Measurements from ENCODE around the gene ADPRS. TPM values are rescaled to one million over a fixed set of nuclear protein-coding genes. Genes with fewer than 3 reads are reported as not detected.

ADPRS gene, protein sequence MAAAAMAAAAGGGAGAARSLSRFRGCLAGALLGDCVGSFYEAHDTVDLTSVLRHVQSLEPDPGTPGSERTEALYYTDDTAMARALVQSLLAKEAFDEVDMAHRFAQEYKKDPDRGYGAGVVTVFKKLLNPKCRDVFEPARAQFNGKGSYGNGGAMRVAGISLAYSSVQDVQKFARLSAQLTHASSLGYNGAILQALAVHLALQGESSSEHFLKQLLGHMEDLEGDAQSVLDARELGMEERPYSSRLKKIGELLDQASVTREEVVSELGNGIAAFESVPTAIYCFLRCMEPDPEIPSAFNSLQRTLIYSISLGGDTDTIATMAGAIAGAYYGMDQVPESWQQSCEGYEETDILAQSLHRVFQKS
- total RNA-seq, result 10 to 100 TPM; 12.3 to 17.1 (median 13.0) TPM
- 19.5 TPM for polyA plus RNA-seq
- long read RNA-seq, donor 1, transcript ADPRHL2-201 (6 exons, 1,668 nt), result major isoform, 57 of 62 reads
- long read RNA-seq, donor 1, partial matches to known transcripts, result 3 of 62 reads
- long read RNA-seq, donor 1, other reads (novel, unspliced or antisense), result 2 of 62 reads
- long read RNA-seq, donor 2, transcript ADPRHL2-201 (6 exons, 1,668 nt), result major isoform, 28 of 32 reads
- long read RNA-seq, donor 2, partial matches to known transcripts, result 4 of 32 reads
- long read RNA-seq, donor 2, other reads (novel, unspliced or antisense), result 0 of 32 reads
- long read RNA-seq, donor 3, transcript ADPRHL2-201 (6 exons, 1,668 nt), result major isoform, 152 of 167 reads
- long read RNA-seq, donor 3, partial matches to known transcripts, result 11 of 167 reads
- long read RNA-seq, donor 3, other reads (novel, unspliced or antisense), result 4 of 167 reads
- long read RNA-seq, donor 4, transcript ADPRHL2-201 (6 exons, 1,668 nt), result major isoform, 26 of 27 reads
- long read RNA-seq, donor 4, partial matches to known transcripts, result 1 of 27 reads
- long read RNA-seq, donor 4, other reads (novel, unspliced or antisense), result 0 of 27 reads

DNA sequence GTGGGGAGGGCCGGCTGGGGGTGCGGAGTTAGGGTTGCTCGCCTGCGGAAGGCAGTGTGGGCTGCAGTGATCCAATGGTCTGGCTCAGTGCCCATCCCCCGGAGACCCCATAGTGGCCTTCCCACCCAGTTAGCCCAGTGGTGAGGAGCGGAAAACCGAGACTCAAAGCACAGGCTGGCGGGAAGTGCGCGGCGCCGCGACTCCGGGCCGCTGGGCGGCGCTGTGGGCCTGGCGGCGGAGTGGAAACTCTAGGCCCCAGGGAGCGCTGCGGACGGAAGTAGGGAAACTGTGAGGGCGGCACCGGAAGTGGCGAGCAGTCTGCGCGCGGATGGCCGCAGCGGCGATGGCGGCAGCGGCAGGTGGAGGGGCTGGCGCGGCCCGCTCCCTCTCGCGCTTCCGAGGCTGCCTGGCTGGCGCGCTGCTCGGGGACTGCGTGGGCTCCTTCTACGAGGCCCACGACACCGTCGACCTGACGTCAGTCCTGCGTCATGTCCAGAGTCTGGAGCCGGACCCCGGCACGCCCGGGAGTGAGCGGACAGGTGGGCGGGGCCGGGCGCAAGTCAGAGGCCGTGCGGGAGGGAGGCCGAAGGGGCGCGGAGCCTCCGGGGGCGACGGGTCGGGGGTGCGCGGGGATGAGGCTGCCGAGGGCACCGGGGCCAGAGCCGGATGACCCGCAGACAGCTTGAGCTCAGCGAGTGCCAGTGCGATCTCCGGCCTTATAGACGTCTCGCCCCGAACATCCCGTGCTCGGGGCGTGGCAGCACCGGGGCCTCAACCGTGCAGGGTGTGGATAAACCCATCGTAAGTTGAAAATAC, at the start of gene ADPRS:
TSS of gene ADPRS (plus strand) at position 316 of the 816 bp plus-strand sequence. CDS start at position 329, 13 bp downstream.
- H3K27ac ChIP-seq (ENCODE audit: low read length), result peak within 1 kb of the TSS; percentile 16
- no peaks in the 10 kb centered on the region for H3K27me3 ChIP-seq (ENCODE audit: control insufficient read depth, insufficient read depth)
- H3K9me3 ChIP-seq (ENCODE audit: control insufficient read depth, low read length), result no peaks in the 10 kb centered on the region
- peak within 1 kb of the TSS; percentile 54 for H3K4me3 ChIP-seq (ENCODE audit: low read length)
- peak; percentile 91 to 92 for ATAC-seq
- WGBS, result under 1% methylated on average over 84 of the region's 84 CpGs
- peaks cover 3% of the 10 kb centered on the region for H3K4me1 ChIP-seq (ENCODE audit: control insufficient read depth, insufficient read depth, low read length)
- intact Hi-C loops (cut with DNase I), result no loop called here
- peak; percentile 91 to 96 (median 96) for DNase-seq

- H3K27ac ChIP-seq (ENCODE audit: low read length), result no peak overlapping the region
- no peaks in the 10 kb centered on the region for H3K4me1 ChIP-seq (ENCODE audit: control insufficient read depth, insufficient read depth, low read length)
- 87% methylated on average over 2 of the region's 2 CpGs for WGBS
- intact Hi-C loops (cut with DNase I), result no loop called here
- no peak overlapping the region for H3K4me3 ChIP-seq (ENCODE audit: low read length)
- no peaks in the 10 kb centered on the region for H3K9me3 ChIP-seq (ENCODE audit: control insufficient read depth, low read length)
- no peaks in the 10 kb centered on the region for H3K27me3 ChIP-seq (ENCODE audit: control insufficient read depth, insufficient read depth)
- DNase-seq, result no peak
- ATAC-seq, result no peak
These were observed 48.5 kb upstream of the ADPRS start for GRCh38 chr1:36040238-36040637.

DNA sequence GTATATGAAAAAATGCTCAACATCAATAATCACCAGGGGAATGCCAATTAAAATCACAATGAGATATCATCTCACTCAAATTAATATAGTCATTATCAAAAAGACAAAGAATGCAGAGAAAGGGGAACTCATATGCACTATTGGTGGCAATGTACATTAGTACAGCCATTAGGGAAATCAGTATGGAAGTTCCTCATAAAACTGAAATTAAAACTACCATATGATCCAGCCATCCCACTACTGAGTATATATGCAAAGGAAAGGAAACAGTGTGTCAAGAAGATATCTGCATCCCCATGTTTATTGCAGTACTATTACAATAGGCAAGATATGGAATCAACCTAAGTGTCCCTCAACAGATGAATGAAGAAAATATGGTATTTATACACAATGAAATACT, 36.9 kb upstream of the ADPRS start:
- H3K27ac ChIP-seq (ENCODE audit: low read length), result no peak overlapping the region
- H3K4me1 ChIP-seq (ENCODE audit: control insufficient read depth, insufficient read depth, low read length), result no peaks in the 10 kb centered on the region
- intact Hi-C loops (cut with DNase I), result no loop called here
- H3K27me3 ChIP-seq (ENCODE audit: control insufficient read depth, insufficient read depth), result no peaks in the 10 kb centered on the region
- DNase-seq, result no peak
- H3K9me3 ChIP-seq (ENCODE audit: control insufficient read depth, low read length), result no peaks in the 10 kb centered on the region
- ATAC-seq, result no peak
- H3K4me3 ChIP-seq (ENCODE audit: low read length), result no peak overlapping the region

GRCh38 chr1:36053978-36054377, 34.7 kb upstream of the ADPRS start:
- intact Hi-C loops (cut with DNase I), result no loop called here
- ATAC-seq (no peak), DNase-seq (no peak)
- no peak overlapping the region for H3K4me3 ChIP-seq (ENCODE audit: low read length)
- no peaks in the 10 kb centered on the region for H3K9me3 ChIP-seq (ENCODE audit: control insufficient read depth, low read length)
- no peaks in the 10 kb centered on the region for H3K27me3 ChIP-seq (ENCODE audit: control insufficient read depth, insufficient read depth)
- H3K27ac ChIP-seq (ENCODE audit: low read length), result no peak overlapping the region
- no peaks in the 10 kb centered on the region for H3K4me1 ChIP-seq (ENCODE audit: control insufficient read depth, insufficient read depth, low read length)

DNA sequence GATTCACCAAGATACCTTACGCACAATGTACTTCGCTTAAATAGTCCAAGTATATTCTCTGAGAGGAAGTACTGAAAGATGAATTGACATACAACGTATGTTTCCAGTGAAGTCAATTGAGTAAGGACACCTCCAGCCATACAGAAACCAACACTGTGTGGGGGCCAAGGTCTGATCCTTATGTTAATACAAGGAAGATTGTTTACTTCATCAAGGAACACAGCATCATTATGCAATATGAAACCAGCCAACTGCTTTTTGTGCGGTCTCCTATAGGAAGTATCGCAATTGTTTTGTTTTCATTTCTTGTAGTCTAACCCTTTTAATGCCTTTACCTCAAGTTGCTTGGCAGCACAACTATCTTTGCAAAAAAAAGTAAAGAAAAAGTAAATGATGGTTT, 33.0 kb upstream of the ADPRS start:
- intact Hi-C loops (cut with DNase I), result no loop called here
- 86% methylated on average over 5 of the region's 5 CpGs for WGBS
- no peak overlapping the region for H3K4me3 ChIP-seq (ENCODE audit: low read length)
- ATAC-seq (no peak), DNase-seq (no peak)
- no peaks in the 10 kb centered on the region for H3K4me1 ChIP-seq (ENCODE audit: control insufficient read depth, insufficient read depth, low read length)
- H3K27ac ChIP-seq (ENCODE audit: low read length), result no peak overlapping the region
- no peaks in the 10 kb centered on the region for H3K27me3 ChIP-seq (ENCODE audit: control insufficient read depth, insufficient read depth)
- H3K9me3 ChIP-seq (ENCODE audit: control insufficient read depth, low read length), result no peaks in the 10 kb centered on the region

DNA sequence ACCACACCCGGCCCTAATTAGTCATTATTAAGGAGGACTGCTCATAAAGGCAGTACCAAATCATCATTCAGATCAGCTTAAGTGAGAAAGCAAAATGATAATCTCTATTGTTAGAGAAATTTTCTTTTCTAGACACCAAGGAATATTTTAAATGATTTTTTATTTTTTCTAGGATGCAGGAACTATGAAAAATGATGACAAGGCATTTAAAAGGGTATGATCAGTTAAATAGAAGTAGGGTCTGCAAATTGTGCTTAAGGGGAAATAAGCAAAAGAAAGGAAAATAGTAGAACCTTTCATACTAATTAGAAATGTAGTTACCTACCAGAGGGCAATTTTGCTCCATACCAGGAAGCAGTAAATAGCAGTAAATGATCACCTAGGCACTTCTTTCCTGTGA, 26.4 kb upstream of the ADPRS start:
- H3K27me3 ChIP-seq (ENCODE audit: control insufficient read depth, insufficient read depth), result no peaks in the 10 kb centered on the region
- H3K4me1 ChIP-seq (ENCODE audit: control insufficient read depth, insufficient read depth, low read length), result no peaks in the 10 kb centered on the region
- ATAC-seq (no peak), DNase-seq (no peak)
- 98% methylated on average over 1 of the region's 1 CpG for WGBS
- H3K27ac ChIP-seq (ENCODE audit: low read length), result no peak overlapping the region
- intact Hi-C loops (cut with DNase I), result no loop called here
- no peaks in the 10 kb centered on the region for H3K9me3 ChIP-seq (ENCODE audit: control insufficient read depth, low read length)
- H3K4me3 ChIP-seq (ENCODE audit: low read length), result no peak overlapping the region

DNA sequence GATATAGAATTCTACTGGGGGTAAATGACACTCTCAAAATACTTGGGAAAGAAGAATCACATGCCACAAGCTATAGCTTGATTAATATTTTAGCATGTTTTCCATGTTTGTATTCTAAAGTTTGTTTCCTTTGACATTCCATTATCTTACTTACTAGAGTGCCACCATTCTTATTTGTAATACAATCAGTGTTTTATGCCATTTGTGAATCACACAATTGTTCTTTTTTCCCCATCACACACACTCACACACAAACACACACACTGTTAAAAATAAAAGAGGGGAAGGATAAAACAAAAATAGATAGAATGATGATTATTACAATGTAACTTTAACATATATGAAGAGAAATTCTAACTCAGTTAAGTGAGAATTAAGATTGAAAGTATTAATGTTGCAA, 20.8 kb upstream of the ADPRS start:
- DNase-seq (no peak), ATAC-seq (no peak)
- Histone ChIP-seq H3K9me3 (ENCODE audit: control insufficient read depth, low read length) (no peaks in the 10 kb centered on the region), H3K4me1 (ENCODE audit: control insufficient read depth, insufficient read depth, low read length) (no peaks in the 10 kb centered on the region), H3K27me3 (ENCODE audit: control insufficient read depth, insufficient read depth) (no peaks in the 10 kb centered on the region), H3K4me3 (ENCODE audit: low read length) (no peak overlapping the region), H3K27ac (ENCODE audit: low read length) (no peak overlapping the region)
- intact Hi-C loops (cut with DNase I), result no loop called here

GRCh38 chr1:36068866-36069265, 19.8 kb upstream of the ADPRS start:
- H3K27me3 ChIP-seq (ENCODE audit: control insufficient read depth, insufficient read depth), result no peaks in the 10 kb centered on the region
- intact Hi-C loops (cut with DNase I), result no loop called here
- H3K27ac ChIP-seq (ENCODE audit: low read length), result no peak overlapping the region
- no peaks in the 10 kb centered on the region for H3K4me1 ChIP-seq (ENCODE audit: control insufficient read depth, insufficient read depth, low read length)
- no peaks in the 10 kb centered on the region for H3K9me3 ChIP-seq (ENCODE audit: control insufficient read depth, low read length)
- no peak for ATAC-seq
- DNase-seq, result no peak
- H3K4me3 ChIP-seq (ENCODE audit: low read length), result no peak overlapping the region
- WGBS, result 93% methylated on average over 2 of the region's 2 CpGs

DNA sequence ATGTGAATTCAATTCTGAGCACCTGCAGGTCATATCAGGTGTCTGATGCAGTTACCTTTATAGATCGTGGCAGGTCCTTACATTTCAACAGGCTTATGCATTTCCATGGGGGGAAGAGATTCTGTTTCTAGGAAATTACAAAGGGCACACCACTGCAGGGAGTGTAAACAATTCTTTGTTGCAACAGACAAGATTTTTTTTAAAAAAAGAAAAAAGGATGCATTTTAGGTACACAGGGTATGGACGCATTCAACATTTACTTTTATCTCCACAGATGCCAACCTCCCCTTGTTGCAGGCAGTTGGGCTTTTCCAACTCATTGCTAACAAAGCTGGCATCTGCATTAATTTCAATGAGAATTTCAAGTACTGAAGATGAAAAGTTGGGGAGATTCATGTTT, 18.3 kb upstream of the ADPRS start:
- intact Hi-C loops (cut with DNase I), result no loop called here
- DNase-seq, result no peak
- Histone ChIP-seq H3K4me1 (ENCODE audit: control insufficient read depth, insufficient read depth, low read length) (no peaks in the 10 kb centered on the region), H3K4me3 (ENCODE audit: low read length) (no peak overlapping the region), H3K9me3 (ENCODE audit: control insufficient read depth, low read length) (no peaks in the 10 kb centered on the region), H3K27ac (ENCODE audit: low read length) (no peak overlapping the region), H3K27me3 (ENCODE audit: control insufficient read depth, insufficient read depth) (no peaks in the 10 kb centered on the region)
- no peak for ATAC-seq
- WGBS, result 82% methylated on average over 2 of the region's 2 CpGs

DNA sequence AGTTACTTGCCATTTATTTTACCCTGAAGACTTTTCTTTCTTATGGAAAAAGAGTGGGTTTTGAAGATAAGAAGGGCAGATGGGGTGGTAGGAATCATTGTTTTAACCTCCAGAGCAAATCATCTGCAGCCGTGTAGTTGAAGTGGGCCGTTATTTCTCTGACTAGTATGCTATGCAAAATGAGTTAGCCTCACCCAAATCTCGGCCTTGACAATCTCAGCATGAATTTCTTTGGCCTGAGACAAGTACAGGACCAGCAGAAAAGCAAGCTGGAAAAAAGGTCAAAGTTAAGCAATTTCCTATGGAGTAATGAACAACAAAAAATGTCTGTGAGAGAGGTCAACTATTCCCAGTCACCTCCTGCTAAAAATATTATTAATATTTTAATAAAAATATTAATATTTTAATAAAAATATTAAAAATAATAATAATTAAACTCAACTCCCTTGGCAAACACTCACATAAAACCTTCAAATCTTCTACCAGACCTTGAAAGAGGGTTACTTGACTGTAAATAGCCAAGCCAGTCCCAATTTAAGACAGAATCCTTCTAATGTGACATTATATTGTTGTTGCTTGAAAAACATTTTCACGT, 11.6 kb upstream of the ADPRS start:
- Histone ChIP-seq H3K9me3 (ENCODE audit: control insufficient read depth, low read length) (no peaks in the 10 kb centered on the region), H3K4me3 (ENCODE audit: low read length) (no peak overlapping the region), H3K27ac (ENCODE audit: low read length) (no peak overlapping the region), H3K4me1 (ENCODE audit: control insufficient read depth, insufficient read depth, low read length) (no peaks in the 10 kb centered on the region), H3K27me3 (ENCODE audit: control insufficient read depth, insufficient read depth) (no peaks in the 10 kb centered on the region)
- intact Hi-C loops (cut with DNase I), result no loop called here
- 46% methylated on average over 4 of the region's 4 CpGs for WGBS
- ATAC-seq, result no peak
- no peak for DNase-seq
